Lower leg skin (tissue), 3 donors: ENCODE measurements around the gene POLR3B.
"Not testable (repeated sequence)": the region's sequence is repeated elsewhere in the genome, so short reads cannot be mapped to it uniquely, and the experiment has no call there.

Experiments used
- CTCF ChIP-seq, 3 donors: fragments of 450-650 bp; IDR thresholded peaks; one replicate each; pipeline ENCODE4 v1.5.1; 2016; ENCODE audit warnings: antibody characterized with exemption in 3 of 3, mild to moderate bottlenecking in 3 of 3, moderate library complexity in 2 of 3
- POLR2A ChIP-seq, 2 donors: fragments of 450-650 bp; IDR thresholded peaks; one replicate each; pipeline ENCODE4 v1.6.1; 2016 to 2017; ENCODE audit warnings: antibody characterized with exemption in 2 of 2, mild to moderate bottlenecking in 1 of 2, moderate library complexity in 1 of 2

- TF ChIP-seq CTCF, POLR2A (IDR thresholded peaks at IDR 0.05): not testable (repeated sequence)
Measured at GRCh38 chr12:106475662-106476061, 118.1 kb downstream of the POLR3B start.
